ENCODE data around the gene TXNDC2.

The TXNDC2 gene

GRCh38 chr18:9933865-9934264 is 48.1 kb downstream of the TXNDC2 start:
- Histone ChIP-seq H3K4me1 (ENCODE audit: insufficient read depth, low read length) (peaks cover 3% of the 10 kb centered on the region), H3K36me3 (ENCODE audit: insufficient read depth, low read length) (peaks cover 7% of the 10 kb centered on the region)

GRCh38 chr18:9934274-9934673 is 48.5 kb downstream of the TXNDC2 start:
- no peak overlapping the region for H3K9ac ChIP-seq (ENCODE audit: low read depth, low read length)
- H3K9me3 ChIP-seq (ENCODE audit: control insufficient read depth, insufficient read depth, low read length), result no peaks in the 10 kb centered on the region
- H3K36me3 ChIP-seq (ENCODE audit: insufficient read depth, low read length), result peaks cover 7% of the 10 kb centered on the region
- no peaks in the 10 kb centered on the region; the same call in none of the 2 replicates for H3K4me1 ChIP-seq (ENCODE audit: insufficient read depth, low read length)

More at GRCh38 chr18:9933865-9934264, 48.1 kb downstream of the TXNDC2 start:
- H3K9ac ChIP-seq (ENCODE audit: low read depth, low read length), result no peak overlapping the region
- no peaks in the 10 kb centered on the region for H3K9me3 ChIP-seq (ENCODE audit: control insufficient read depth, insufficient read depth, low read length)
